ENCODE results near the gene HOXC13. TPM values are rescaled to one million over a fixed set of nuclear protein-coding genes. Genes with fewer than 3 reads are reported as not detected.

The HOXC13 gene
- total RNA-seq, 4 donors from 2014 or later: not detected

GRCh38 chr12:53932915-53933314 is 5.7 kb upstream of the HOXC13 start:
- ATAC-seq: no peak
- H3K27me3 ChIP-seq: peaks cover 100% of the 10 kb centered on the region
- peaks cover 0 to 11% (median 5%) of the 10 kb centered on the region in 3 donors for H3K4me1 ChIP-seq
- WGBS, 2 donors (ENCODE audit: low coverage in 1 of 2): 24 to 35% methylated on average over 3 to 4 of the region's 4 CpGs
- no peaks in the 10 kb centered on the region for H3K36me3 ChIP-seq
- H3K4me3 ChIP-seq: no peak overlapping the region
- no peak overlapping the region for H3K27ac ChIP-seq
- H3K9me3 ChIP-seq: no peaks in the 10 kb centered on the region
- TF ChIP-seq POLR2A (IDR thresholded peaks at IDR 0.05) (no peak), EP300 (IDR thresholded peaks at IDR 0.05) (no peak), POLR2AphosphoS5 (IDR thresholded peaks at IDR 0.05) (no peak)
- TF ChIP-seq, protein P1, sequence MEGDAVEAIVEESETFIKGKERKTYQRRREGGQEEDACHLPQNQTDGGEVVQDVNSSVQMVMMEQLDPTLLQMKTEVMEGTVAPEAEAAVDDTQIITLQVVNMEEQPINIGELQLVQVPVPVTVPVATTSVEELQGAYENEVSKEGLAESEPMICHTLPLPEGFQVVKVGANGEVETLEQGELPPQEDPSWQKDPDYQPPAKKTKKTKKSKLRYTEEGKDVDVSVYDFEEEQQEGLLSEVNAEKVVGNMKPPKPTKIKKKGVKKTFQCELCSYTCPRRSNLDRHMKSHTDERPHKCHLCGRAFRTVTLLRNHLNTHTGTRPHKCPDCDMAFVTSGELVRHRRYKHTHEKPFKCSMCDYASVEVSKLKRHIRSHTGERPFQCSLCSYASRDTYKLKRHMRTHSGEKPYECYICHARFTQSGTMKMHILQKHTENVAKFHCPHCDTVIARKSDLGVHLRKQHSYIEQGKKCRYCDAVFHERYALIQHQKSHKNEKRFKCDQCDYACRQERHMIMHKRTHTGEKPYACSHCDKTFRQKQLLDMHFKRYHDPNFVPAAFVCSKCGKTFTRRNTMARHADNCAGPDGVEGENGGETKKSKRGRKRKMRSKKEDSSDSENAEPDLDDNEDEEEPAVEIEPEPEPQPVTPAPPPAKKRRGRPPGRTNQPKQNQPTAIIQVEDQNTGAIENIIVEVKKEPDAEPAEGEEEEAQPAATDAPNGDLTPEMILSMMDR (IDR thresholded peaks at IDR 0.05): no peak

DNA sequence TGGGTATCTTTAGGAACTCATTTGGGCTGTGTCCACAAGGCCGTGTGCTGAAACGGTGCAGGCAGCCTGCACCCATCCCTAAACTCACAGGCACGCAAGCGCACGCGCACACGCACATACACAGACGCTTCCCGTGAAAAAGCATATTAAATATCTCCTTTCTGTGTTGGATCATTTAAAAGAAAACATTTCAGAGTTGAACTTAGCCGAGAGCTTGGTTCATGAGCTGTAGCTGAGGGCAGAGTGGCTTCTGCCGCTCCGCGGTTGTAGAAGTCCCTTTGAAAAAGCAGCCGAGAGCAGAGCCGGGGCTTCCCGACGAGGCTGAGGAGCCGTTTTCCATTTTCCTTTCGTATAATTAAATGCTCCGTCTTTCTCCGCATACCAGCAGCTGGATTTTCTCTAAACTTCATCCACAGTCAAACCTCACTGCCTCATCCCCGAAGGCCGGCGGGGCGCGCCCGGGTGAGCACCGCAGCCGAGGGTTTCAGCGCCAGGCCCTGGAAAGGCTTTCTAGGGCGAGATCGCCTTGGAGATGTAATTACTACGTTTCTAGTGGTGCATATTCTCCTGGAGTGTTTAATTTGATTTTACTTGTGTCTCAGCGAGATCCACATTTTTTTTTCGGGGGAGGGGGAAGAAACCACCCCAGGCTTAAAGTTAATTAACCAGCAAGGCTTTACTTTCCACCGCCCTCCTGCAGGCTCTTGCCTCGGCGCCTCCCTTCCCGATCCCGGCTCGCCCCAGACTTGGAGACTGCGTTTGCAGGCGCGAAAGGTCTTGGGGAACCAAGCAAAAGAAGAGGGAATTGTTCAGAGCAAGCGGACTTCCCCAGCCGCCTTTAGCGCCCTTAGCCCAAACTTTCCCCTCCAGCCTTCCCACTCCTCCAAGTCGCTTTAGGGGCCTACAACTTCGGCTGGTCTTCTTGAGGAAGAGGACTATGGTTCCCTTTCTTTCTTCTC is 3.0 kb upstream of the HOXC13 start:
- 6 to 8% methylated on average over 38 to 46 of the region's 49 CpGs for WGBS, 2 donors (ENCODE audit: low coverage in 1 of 2)
- Histone ChIP-seq H3K36me3 (no peaks in the 10 kb centered on the region), H3K27me3 (peaks cover 100% of the 10 kb centered on the region), H3K4me3 (no peak overlapping the region), H3K27ac (no peak overlapping the region), H3K4me1 (peaks cover 0 to 32% (median 12%) of the 10 kb centered on the region in 3 donors), H3K9me3 (no peaks in the 10 kb centered on the region)
- no peak for TF ChIP-seq POLR2A (IDR thresholded peaks at IDR 0.05)
- TF ChIP-seq POLR2AphosphoS5 (IDR thresholded peaks at IDR 0.05): no peak
- TF ChIP-seq EP300 (IDR thresholded peaks at IDR 0.05): no peak
- TF ChIP-seq, protein P1 (IDR thresholded peaks at IDR 0.05): no peak
- ATAC-seq: no peak

DNA sequence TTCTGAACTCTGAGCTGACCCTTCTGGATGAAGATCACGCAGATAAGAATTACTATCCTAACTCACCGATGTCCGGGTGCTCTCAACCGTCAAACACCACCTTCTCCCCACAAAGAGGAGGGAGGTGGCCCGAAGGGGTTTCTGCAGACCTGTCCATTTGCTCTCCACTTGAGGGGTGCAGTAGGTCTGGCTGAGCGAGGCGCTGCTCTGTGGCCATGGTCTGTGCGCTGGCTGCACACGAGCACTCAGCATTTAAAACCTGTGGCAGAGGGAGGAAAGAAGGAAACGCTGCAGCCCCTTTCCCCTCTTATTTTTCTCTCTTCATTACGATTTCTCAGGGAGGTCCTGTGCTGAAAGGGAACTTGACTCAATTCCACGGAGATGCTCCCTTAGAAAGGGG is 1.5 kb upstream of the HOXC13 start:
- TF ChIP-seq EP300 (IDR thresholded peaks at IDR 0.05): no peak
- TF ChIP-seq POLR2AphosphoS5 (IDR thresholded peaks at IDR 0.05): no peak
- no peak for TF ChIP-seq POLR2A (IDR thresholded peaks at IDR 0.05)
- TF ChIP-seq, protein P1 (IDR thresholded peaks at IDR 0.05): no peak
- Histone ChIP-seq H3K4me1 (peaks cover 0 to 32% (median 12%) of the 10 kb centered on the region in 3 donors), H3K4me3 (no peak overlapping the region), H3K27ac (no peak overlapping the region), H3K27me3 (peaks cover 100% of the 10 kb centered on the region), H3K36me3 (no peaks in the 10 kb centered on the region), H3K9me3 (no peaks in the 10 kb centered on the region)
- ATAC-seq: no peak
- WGBS, 2 donors (ENCODE audit: low coverage in 1 of 2): 15 to 20% methylated on average over 1 to 8 of the region's 12 CpGs

GRCh38 chr12:53937596-53938325 is 870 bp upstream of the HOXC13 start:
- WGBS, 2 donors (ENCODE audit: low coverage in 1 of 2): 13 to 17% methylated on average over 19 to 23 of the region's 23 CpGs
- ATAC-seq: no peak
- no peak overlapping the region for H3K27ac ChIP-seq
- H3K27me3 ChIP-seq: peaks cover 100% of the 10 kb centered on the region
- TF ChIP-seq POLR2AphosphoS5 (IDR thresholded peaks at IDR 0.05): no peak
- no peak for TF ChIP-seq EP300 (IDR thresholded peaks at IDR 0.05)
- no peak for TF ChIP-seq POLR2A (IDR thresholded peaks at IDR 0.05)
- TF ChIP-seq, protein P1 (IDR thresholded peaks at IDR 0.05): no peak
- H3K4me3 ChIP-seq: no peak overlapping the region
- no peaks in the 10 kb centered on the region for H3K36me3 ChIP-seq
- H3K9me3 ChIP-seq: no peaks in the 10 kb centered on the region
- H3K4me1 ChIP-seq: peaks cover 0 to 32% (median 12%) of the 10 kb centered on the region in 3 donors

Measured in gastroesophageal sphincter (tissue), 4 donors.